K562 (cell line): ENCODE measurements around the gene ZNF652. TPM values are rescaled to one million over a fixed set of nuclear protein-coding genes. Genes with fewer than 3 reads are reported as not detected.
A peak's percentile ranks its signal among the peaks of the same experiment; 100 is the strongest.

Experiments used
- ARID3A ChIP-seq: IDR thresholded peaks from 2 replicates; pipeline ENCODE4 v1.6.1; 2012; ENCODE audit warnings: low read depth, low read length, improper control_type of control experiment, borderline replicate concordance
- ASH1L ChIP-seq: fragments of 450-650 bp; IDR thresholded peaks from 2 replicates; pipeline ENCODE4 v1.6.1; 2018; ENCODE audit warnings: borderline replicate concordance, mild to moderate bottlenecking, low read depth; ENCODE audit not compliant: partially characterized antibody
- CBX3 ChIP-seq, 2 experiments: IDR thresholded peaks; 1 replicate in 1 of 2; 2 replicates in 1 of 2; pipeline ENCODE4 v1.6.1; 2012; ENCODE audit warnings: inconsistent platforms in 2 of 2, low read length in 2 of 2, borderline replicate concordance in 1 of 2, control low read depth in 1 of 2
- CC2D1A ChIP-seq: fragments of 450-650 bp; IDR thresholded peaks from 2 replicates; pipeline ENCODE4 v1.6.1; 2017; ENCODE audit warnings: mild to moderate bottlenecking
- CTCF ChIP-seq, 3 experiments: IDR thresholded peaks in 2 of 3; conservative IDR thresholded peaks in 1 of 3; 2 replicates each; pipeline ENCODE4 v1.5.1; 2011 to 2012; ENCODE audit warnings: low read length in 3 of 3, mild to moderate bottlenecking in 3 of 3, control low read depth in 2 of 3, improper control_type of control experiment in 1 of 3, inconsistent platforms in 1 of 3, low read depth in 1 of 3, mixed read lengths in 1 of 3, moderate library complexity in 1 of 3; ENCODE audit not compliant: insufficient read depth in 2 of 3
- DNMT1 ChIP-seq: fragments of 450-650 bp; IDR thresholded peaks from 2 replicates; pipeline ENCODE4 v1.6.1; 2016; ENCODE audit warnings: antibody characterized with exemption, mild to moderate bottlenecking
- FIP1L1 ChIP-seq: fragments of 200-400 bp; formaldehyde crosslinking; IDR thresholded peaks from 2 replicates; pipeline ENCODE4 v1.6.1; 2018; ENCODE audit warnings: mild to moderate bottlenecking, low read depth, low read length; ENCODE audit not compliant: poor library complexity, severe bottlenecking
- FOXJ3 ChIP-seq: sonication (generic); formaldehyde crosslinking; IDR thresholded peaks from 2 replicates; pipeline ENCODE4 v1.4.0; 2020; ENCODE audit warnings: mild to moderate bottlenecking, missing genetic modification reagents
- HEY1 ChIP-seq: fragments of 250-450 bp; sonication (Bioruptor Pico); IDR thresholded peaks from 2 replicates; pipeline ENCODE4 v1.5.0; 2020; ENCODE audit warnings: mild to moderate bottlenecking, moderate library complexity, borderline replicate concordance
- JUND ChIP-seq, 2 experiments: IDR thresholded peaks; 2 replicates in 1 of 2; 3 replicates in 1 of 2; pipeline ENCODE4 v1.6.1; 2011; ENCODE audit warnings: borderline replicate concordance in 2 of 2, low read depth in 2 of 2, low read length in 2 of 2, improper control_type of control experiment in 1 of 2, missing biosample characterization in 1 of 2, missing genetic modification characterization in 1 of 2, missing genetic modification reagents in 1 of 2
- POLR2H ChIP-seq: IDR thresholded peaks from 2 replicates; pipeline ENCODE4 v1.6.1; 2016; ENCODE audit warnings: missing genetic modification characterization, low read depth, mild to moderate bottlenecking, control low read depth, missing compliant biosample characterization, moderate library complexity
- SETDB1 ChIP-seq: IDR thresholded peaks from one replicate; pipeline ENCODE4 v1.6.1; 2012; ENCODE audit warnings: low read length, control low read depth, inconsistent platforms
- VEZF1 ChIP-seq: fragments of 200-800 bp; sonication (Bioruptor generic); IDR thresholded peaks from 2 replicates; pipeline ENCODE4 v1.6.1; 2017; ENCODE audit warnings: missing genetic modification characterization, missing compliant biosample characterization
- ZBTB9 ChIP-seq: fragments of 450-650 bp; formaldehyde crosslinking; IDR thresholded peaks from 2 replicates; pipeline ENCODE4 v1.4.0; 2020; ENCODE audit warnings: mild to moderate bottlenecking, moderate library complexity
- ZHX1 ChIP-seq: fragments of 150-350 bp; conservative IDR thresholded peaks from 2 replicates; pipeline ENCODE4 v1.6.1; 2014; ENCODE audit warnings: low read length
- ZNF253 ChIP-seq: fragments of 250-450 bp; sonication (Bioruptor Pico); conservative IDR thresholded peaks from 2 replicates; pipeline ENCODE4 v1.6.1; 2021; ENCODE audit warnings: mild to moderate bottlenecking
- ZNF384 ChIP-seq: IDR thresholded peaks from 2 replicates; pipeline ENCODE4 v1.6.1; 2012; ENCODE audit warnings: low read depth, low read length, improper control_type of control experiment
- polyA plus RNA-seq, 8 experiments: library from polyadenylated mRNA; depleted of rRNA in 4 of 8; stranded (reverse) in 5 of 8; unstranded in 3 of 8; fragments of >200 nt; fragmentation: Nextera tagmentation in 2 of 8; fragmentation: Illumina TruSeq in 1 of 8; extraction: Ambion mirVana in 2 of 8; extraction: Trizol in 1 of 8; gene quantifications; 2 replicates each; pipeline versions ENCODE4 v1.2.1 to v1.2.3, GENCODE V29; 2011 to 2014; ENCODE audit warnings: inconsistent platforms in 1 of 8, missing spikeins in 1 of 8
- total RNA-seq, 7 experiments: library from RNA; depleted of rRNA in 6 of 7; stranded (reverse); fragments of >200 nt in 6 of 7; fragmentation: Illumina TruSeq in 2 of 7; extraction: Trizol in 2 of 7; gene quantifications; 2 replicates each; pipeline versions ENCODE4 v1.2.1 to v1.2.3, GENCODE V29; 2011 to 2021; ENCODE audit warnings: low replicate concordance in 1 of 7

Gene ZNF652
- total and polyA plus RNA-seq, 9 of the 15 experiments (the other 6 are each of a cell fraction or from before 2014, with no cell fraction given): 5.1 to 15.5 (median 7.8) TPM

GRCh38 chr17:49315551-49316257, 46.3 kb downstream of the ZNF652 start (continued):
- no peak for TF ChIP-seq ZNF253 (CRISPR knock-in tag)
- peak; percentile 86 for TF ChIP-seq CC2D1A
- no peak for TF ChIP-seq FOXJ3 (CRISPR knock-in tag)
- peak; percentile 41; the same call in 1 of the 2 replicates for TF ChIP-seq JUND (IDR thresholded peaks at IDR 0.05; ENCODE audit: borderline replicate concordance, low read depth, low read length)
- TF ChIP-seq JUND (tag; IDR thresholded peaks at IDR 0.05; ENCODE audit: borderline replicate concordance, low read depth, low read length): no peak
- TF ChIP-seq FIP1L1: no peak
- TF ChIP-seq ARID3A: 0 out of 2 replicates have a peak, but pooled peaks have one; percentile 67
- no peak for TF ChIP-seq ASH1L
- TF ChIP-seq ZNF384: peak; percentile 76
- no peak for TF ChIP-seq ZHX1
- TF ChIP-seq SETDB1: no peak
- TF ChIP-seq POLR2H (tag): 0 out of 2 replicates have a peak, but pooled peaks have one; percentile 18
- no peak for TF ChIP-seq ZBTB9 (CRISPR knock-in tag)
- TF ChIP-seq DNMT1: no peak
- TF ChIP-seq CTCF (IDR thresholded peaks at IDR 0.05 in 2 of 3, conservative IDR thresholded peaks at IDR 0.05 in 1 of 3; ENCODE audit: insufficient read depth in 2 of 3, low read depth in 1 of 3, low read length in 3 of 3): peak; percentile 73 to 93 (median 80)
- no peak for TF ChIP-seq CBX3 (IDR thresholded peaks at IDR 0.05; ENCODE audit: borderline replicate concordance in 1 of 2, low read length in 2 of 2)
- 0 out of 2 replicates have a peak, but pooled peaks have one; percentile 9 for TF ChIP-seq HEY1 (CRISPR knock-in tag)
- peak; percentile 22; the same call in 1 of the 2 replicates for TF ChIP-seq VEZF1 (CRISPR knock-in tag)
